ENCODE measurements around the gene SLC26A11.

- TF ChIP-seq CTCF (IDR thresholded peaks at IDR 0.05) (no peak), POLR2A (IDR thresholded peaks at IDR 0.05) (no peak)
Measured at GRCh38 chr17:80261895-80262279, 41.7 kb downstream of the SLC26A11 start.

Measured in thyroid gland (tissue), 4 donors.